CD4-positive, alpha-beta T cell treated with Interleukin-2 at 100 ng/mL for 4 hours (primary cell): Measurements from ENCODE around the gene LILRA2.
"Not testable (repeated sequence)": the region's sequence is repeated elsewhere in the genome, so short reads cannot be mapped to it uniquely, and the experiment has no call there.

Experiments used
- DNase-seq: peaks from one replicate; pipeline ENCODE4 v3.0.0-alpha.2; 2020; ENCODE audit warnings: low spot score

LILRA2 gene

DNA sequence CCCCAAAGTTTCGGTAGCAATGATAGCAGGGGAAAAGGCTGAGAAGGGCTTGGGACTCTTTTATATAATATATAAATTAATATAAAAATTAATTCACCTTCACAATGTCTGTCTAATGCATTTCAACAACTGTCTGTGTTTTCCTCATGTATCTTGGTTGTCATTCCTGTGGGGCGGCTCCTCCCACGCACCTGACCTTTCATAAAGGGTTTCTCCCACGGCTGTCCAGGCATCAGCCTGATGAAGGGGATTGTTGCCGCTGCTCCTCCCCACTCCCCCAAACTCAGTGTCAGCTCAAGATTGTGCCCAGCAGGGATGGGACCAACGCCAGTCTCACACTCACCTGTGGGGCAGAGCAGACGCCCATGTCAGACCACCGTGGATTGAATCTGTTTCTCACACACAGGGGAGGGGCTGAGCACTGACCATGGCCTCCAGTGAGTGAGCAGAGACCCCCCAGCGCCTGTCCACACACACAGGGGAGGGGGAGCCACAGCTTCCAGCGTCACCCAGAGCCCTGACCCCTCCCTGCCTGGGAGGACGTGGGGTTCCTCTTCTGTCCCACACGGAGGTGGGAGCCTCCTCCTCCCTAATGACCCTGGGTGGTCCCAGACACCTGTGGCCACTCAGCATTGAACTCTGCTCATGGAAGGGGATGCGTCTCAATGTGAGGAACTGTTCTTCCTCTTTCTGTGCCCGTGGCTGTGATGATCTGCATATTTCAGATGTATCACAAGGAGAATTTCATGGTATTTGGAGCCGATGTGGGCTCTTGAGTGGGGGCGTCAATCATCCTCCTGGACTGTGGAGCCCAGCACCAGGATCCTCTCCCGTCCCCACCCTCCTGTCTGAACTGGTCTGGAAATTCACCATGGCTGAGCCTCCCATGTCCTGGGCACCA is 1.6 kb upstream of the LILRA2 start:
- not testable (repeated sequence) for DNase-seq

DNA sequence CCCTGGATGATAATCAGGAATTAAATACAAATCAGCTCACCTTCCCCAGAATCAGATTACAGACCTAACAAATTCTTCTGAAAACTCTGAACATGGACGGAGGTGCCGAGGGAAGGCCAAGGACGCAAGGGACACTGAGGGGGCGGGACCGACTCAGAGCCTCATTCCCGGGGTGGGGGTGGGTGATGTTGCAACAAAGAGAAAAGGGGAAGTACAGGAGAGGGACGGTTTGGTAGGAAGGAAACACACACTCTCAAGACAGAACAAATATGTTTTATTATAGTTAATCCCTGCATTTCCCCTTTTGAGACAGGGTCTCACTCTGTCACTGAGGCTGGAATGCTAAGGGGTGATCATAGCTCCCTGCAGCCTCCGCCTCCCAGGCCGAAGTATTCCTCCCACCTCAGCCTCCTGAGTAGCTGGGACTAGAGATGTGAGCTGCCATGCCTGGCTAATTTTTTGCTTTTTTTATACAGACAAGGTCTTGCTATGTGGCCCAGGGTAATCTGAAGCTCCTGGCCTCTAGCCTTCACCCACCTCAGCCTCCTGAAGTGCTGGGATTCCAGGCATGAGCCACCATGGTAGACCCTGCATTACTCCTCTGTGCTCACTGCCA is 786 bp upstream of the LILRA2 start:
- DNase-seq: no peak

DNA sequence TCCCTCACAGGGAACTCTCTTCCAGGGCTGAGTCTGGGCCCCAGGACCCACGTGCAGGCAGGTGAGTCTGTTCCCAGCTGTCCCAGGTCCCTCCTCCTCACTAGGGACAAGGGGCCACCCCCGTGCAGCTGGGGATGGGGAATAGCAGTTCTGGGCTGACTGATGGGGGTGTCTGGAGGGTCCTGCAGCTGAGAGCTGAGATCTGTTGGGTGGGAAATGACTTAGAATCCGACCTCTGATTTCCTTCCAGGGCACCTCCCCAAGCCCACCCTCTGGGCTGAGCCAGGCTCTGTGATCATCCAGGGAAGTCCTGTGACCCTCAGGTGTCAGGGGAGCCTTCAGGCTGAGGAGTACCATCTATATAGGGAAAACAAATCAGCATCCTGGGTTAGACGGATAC is 461 bp downstream of the LILRA2 start:
- DNase-seq: no peak

DNA sequence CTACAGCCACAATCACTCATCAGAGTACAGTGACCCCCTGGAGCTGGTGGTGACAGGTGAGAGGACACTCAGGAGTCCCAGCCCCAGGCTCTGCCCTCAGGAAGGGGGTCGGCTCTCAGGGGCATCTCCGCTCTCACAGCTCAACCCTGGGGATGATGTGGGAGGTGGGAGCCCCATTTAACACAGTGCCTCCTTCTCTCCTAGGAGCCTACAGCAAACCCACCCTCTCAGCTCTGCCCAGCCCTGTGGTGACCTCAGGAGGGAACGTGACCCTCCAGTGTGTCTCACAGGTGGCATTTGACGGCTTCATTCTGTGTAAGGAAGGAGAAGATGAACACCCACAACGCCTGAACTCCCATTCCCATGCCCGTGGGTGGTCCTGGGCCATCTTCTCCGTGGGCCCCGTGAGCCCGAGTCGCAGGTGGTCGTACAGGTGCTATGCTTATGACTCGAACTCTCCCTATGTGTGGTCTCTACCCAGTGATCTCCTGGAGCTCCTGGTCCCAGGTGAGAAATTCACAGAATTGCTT is 1.0 kb downstream of the LILRA2 start:
- DNase-seq: no peak

DNA sequence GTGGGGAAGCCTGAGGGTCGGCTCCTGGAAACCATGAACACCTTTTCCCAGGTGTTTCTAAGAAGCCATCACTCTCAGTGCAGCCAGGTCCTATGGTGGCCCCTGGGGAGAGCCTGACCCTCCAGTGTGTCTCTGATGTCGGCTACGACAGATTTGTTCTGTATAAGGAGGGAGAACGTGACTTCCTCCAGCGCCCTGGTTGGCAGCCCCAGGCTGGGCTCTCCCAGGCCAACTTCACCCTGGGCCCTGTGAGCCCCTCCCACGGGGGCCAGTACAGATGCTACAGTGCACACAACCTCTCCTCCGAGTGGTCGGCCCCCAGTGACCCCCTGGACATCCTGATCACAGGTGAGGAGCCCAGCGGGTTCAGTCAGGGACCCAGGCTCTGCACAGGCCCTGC is 1.6 kb downstream of the LILRA2 start:
- not testable (repeated sequence) for DNase-seq

DNA sequence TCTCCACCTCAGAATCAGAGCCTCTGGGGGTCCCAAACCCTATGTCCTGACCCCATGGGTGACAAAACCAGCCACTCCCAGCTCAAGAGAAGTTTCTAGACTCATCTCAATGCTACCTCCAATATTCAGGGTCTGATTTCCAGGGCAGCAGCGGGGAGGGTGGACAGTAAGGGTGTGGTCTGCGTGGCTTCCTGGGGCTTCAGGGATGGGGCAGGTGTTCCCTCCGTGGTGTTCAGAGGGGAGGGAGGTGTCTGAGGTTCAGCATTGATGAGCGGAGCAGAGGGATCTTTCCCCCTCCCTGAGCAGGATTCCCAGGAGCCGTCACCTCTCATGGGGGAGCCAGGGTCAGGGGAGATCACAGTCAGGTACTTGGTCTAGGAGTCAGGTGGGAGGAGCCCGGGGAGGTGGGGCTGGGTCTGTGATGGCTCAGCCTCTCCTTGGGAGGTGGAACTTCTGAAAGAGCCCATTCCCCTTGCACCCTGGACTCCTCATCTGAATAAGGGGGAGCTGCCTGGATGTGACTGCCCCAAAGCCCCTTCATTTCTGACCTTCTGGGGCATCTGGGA is 2.9 kb downstream of the LILRA2 start:
- no peak for DNase-seq

DNA sequence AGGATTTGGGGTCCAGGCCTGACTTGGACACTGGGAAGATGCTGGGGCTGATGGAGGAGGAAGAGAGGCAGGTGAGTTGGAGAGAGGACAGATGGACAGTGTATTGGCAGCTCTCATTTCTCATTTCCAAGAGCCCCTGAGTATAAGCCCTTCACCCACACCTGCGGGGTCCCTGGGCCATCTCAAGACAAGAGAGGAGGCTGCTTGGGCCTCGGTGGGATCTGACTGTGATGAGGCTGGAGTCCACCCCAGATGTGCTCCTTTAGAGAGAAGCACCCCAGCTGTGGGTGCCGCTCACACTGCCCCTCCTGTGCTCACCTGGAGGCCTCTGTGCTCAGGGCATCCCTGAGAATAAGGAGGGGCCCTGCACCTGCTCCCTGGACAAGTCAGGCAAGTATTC is 3.7 kb downstream of the LILRA2 start:
- no peak for DNase-seq

DNA sequence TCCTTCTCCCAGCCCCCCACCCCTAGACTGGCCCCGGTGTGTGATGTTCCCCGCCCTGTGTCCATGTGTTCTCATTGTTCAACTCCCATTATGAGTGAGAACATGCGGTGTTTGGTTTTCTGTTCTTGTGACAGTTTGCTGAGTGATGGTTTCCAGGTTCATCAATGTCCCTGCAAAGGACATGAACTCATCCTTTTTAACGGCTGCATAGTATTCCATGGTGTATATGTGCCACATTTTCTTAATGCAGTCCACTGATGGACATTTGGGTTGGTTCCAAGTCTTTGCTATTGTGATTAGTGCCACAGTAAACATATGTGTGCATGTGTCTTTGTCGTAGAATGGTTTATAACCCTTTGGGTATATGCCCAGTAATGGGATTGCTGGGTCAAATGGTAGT is 4.7 kb downstream of the LILRA2 start:
- DNase-seq: not testable (repeated sequence)

DNA sequence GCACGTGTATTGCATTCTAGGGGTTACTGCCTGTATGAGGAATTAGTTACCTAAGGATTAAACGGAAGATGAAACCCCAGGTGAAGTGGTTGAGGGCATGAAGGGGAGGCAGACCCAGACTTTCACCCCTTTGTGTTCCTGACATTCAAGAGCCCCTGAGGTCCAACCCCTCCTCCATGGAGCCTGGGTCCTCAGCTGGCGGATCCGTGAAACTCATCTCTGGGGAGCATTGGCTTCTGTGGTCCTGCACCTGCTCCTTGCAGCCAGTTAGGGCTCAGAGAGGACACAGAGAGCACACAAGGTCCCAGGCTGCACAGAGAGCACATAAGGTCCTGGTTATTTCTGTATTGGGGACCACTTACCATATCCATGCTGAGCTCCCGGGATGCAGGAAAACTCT is 12.8 kb downstream of the LILRA2 start:
- no peak for DNase-seq

DNA sequence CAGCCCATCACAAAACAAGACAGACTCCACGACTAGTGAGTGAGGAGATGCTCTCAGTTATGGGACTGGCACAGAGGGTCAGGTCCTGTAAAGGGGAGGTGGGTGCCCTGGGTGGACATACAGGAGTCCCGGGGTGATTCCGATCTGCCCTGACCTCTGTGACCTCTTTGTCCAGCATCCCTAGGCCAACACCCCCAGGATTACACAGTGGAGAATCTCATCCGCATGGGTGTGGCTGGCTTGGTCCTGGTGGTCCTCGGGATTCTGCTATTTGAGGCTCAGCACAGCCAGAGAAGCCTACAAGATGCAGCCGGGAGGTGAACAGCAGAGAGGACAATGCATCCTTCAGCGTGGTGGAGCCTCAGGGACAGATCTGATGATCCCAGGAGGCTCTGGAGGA is 13.4 kb downstream of the LILRA2 start:
- DNase-seq: no peak

DNA sequence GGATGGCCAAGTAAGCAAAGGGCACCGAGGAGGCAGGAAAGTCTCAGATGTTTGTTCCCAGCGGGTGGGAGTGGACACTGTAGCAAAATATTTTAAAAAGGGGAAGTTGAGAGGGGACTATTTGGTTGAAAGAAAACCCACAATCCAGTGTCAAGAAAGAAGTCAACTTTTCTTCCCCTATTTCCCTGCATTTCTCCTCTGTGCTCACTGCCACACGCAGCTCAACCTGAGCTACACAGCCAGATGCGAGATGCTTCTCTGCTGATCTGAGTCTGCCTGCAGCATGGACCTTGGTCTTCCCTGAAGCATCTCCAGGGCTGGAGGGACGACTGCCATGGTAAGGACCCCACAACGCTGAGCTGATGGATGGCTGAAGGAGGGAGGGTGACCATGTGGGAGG is 19.9 kb downstream of the LILRA2 start, which contains the start of gene LILRA1:
TSS of gene LILRA1 (plus strand) at position 188 of the 400 bp plus-strand sequence. CDS start 613 bp downstream, outside the sequence.
- DNase-seq: not testable (repeated sequence)

DNA sequence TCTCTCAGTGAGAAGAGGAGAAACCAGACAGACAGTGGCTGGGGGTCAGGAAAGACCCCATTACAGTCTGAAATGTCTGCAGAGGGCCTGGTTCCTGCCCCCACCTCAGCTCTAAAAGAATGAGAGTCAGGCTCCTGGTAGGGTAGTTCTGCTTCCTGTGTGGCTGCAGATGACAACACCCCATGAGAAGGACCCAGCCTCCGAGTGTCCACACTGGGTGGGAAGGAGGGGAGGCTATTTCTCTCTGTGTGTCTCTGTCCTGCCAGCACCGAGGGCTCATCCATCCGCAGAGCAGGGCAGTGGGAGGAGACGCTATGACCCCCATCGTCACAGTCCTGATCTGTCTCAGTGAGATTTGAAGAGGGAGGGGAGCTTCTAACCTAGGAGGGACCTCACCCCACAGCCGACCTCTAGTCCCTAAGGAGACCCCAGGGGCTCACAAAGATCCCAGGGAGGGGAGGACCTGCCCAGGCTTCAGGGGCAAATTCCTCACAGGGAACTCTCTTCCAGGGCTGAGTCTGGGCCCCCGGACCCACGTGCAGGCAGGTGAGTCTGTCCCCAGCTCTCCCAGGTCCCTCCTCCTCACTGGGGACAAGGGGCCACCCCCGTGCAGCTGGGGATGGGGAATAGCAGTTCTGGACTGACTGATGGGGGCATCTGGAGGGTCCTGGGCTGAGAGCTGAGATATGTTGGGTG is 20.5 kb downstream of the LILRA2 start:
- DNase-seq: not testable (repeated sequence)

DNA sequence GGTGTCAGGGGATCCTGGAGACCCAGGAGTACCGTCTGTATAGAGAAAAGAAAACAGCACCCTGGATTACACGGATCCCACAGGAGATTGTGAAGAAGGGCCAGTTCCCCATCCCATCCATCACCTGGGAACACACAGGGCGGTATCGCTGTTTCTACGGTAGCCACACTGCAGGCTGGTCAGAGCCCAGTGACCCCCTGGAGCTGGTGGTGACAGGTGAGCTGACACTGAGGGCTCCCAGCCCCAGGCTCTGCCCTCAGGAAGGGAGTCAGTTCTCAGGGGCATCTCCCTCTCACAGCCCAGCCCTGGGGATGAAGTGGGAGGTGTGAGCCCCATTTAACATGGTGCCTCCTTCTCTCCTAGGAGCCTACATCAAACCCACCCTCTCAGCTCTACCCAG is 21.1 kb downstream of the LILRA2 start:
- DNase-seq: no peak

DNA sequence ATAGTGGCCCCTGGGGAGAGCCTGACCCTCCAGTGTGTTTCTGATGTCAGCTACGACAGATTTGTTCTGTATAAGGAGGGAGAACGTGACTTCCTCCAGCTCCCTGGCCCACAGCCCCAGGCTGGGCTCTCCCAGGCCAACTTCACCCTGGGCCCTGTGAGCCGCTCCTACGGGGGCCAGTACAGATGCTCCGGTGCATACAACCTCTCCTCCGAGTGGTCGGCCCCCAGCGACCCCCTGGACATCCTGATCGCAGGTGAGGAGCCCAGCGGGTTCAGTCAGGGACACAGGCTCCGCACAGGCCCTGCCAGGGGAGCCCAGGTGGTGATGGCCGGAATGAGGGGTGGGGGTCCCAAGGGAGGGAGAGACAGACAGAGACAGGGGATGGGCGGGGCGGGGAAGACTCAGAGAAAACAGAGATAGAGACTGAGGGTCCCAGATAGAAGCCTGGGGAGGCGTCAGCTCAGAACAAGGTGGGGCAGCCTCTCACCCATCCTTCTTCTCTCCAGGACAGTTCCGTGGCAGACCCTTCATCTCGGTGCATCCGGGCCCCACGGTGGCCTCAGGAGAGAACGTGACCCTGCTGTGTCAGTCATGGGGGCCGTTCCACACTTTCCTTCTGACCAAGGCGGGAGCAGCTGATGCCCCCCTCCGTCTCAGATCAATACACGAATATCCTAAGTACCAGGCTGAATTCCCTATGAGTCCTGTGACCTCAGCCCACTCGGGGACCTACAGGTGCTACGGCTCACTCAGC is 22.3 kb downstream of the LILRA2 start:
- DNase-seq: not testable (repeated sequence)

DNA sequence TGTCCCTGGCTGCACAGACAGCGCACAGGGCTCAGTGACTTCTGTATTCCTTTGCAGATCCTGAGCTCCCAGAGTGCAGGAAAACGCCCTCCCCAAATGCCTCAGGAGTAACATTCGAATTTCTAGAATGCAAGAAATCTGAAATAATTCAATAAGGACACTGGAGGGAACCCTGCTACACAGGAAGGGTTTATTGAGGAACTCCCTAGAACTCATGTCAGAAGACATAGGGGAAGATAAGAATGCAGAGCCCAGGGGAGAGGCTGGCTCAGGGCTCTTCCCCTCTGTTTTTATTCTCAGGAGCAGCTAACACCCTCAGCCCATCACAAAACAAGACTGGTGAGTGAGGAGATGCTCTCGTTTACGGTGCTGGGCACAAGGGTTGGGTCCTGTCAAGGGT is 26.6 kb downstream of the LILRA2 start:
- DNase-seq: no peak

DNA sequence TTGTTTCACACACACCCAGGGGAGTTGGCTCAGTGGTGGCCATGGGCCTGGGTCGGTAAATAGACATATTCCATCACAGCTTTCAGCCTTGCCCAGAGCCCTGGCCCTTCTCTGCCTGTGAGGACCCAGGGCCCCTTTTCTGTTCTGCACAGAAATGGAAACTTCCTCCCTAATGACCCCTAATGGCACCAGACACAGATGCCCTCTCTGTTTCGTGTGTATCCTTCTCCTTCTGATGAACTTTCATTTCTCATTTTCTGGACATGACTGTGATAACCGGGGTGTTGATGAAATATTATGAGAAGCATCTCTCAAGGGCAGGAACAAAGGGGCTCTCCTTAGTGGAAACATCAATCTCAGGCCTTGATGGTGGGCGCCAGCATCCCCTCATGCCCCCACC is 32.6 kb downstream of the LILRA2 start:
- no peak for DNase-seq

DNA sequence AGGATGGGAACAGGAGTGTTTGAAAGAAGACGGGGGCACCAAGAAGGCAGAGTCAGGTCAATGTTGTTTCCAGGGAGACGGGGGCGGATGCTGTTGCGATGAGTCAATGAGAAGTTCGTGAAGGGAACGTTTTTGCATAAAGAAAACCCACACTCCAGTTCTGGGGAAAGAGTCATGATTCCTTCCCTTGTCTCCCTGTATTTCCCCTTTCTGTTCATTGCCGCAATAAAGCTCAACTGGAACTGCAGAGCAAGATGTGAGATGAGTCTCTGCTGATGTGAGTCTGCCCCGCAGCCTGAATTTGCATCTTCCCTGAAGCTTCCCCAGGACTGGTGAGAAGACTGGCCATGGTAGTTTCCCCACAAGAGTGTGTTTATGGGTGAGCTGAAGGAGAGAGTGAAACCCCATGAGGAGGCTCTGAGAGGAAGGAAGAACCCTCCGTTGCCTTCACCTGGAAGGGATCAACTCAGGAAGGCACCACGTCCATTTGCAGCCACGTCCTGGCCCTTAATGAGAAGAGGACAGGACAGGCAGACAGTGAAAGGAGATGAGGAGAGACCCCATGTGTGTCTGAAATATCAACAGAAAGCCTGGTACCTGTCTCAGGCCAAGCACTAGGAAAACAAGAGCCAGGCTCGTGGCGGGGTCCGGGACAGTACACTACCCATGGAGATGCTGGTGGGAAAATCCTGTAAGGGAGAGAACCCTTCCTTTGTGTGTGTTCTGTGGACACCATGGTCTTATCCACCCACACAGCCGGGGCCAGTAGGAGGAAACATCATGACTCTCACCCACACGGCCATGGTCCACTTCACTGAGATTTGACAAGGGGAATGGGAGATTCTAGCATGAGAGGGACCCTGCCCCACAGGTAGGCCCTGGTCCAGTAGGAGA is 33.5 kb downstream of the LILRA2 start:
- no peak for DNase-seq

DNA sequence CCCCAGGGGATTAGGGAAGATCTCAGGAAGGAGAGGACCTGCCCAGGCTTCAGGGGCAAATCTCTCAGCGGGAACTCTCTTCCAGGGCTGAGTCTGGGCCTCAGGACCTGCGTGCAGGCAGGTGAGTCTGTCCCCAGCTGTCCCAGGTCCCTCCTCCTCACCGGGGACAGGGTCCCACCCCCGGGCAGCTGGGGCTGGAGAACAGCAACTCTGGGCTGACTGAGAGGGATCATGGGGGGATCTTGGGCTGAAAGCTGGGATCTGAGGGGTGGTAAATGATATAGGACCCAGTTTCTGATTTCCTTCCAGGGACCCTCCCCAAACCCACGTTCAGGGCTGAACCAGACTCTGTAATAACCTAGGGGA is 34.2 kb downstream of the LILRA2 start:
- DNase-seq: no peak

DNA sequence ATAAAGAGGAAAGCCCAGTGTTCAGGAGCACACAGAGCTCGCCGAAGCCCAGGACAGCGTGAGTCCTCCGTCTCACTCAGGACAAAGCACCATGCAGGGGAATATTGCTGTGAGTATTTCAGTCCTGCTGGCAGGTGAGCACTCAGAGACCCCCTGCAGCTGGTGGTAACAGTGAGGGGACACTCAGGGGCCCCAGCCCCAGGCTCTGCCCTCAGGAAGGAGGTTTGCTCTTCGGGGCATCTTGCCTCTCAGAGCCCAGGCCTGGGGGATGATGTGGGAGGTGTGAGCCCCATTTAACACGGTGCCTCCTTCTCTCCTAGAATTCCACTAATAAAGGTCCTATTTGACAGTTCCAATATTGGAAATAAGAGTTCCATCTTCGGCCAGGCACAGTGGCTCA is 34.6 kb downstream of the LILRA2 start:
- DNase-seq: no peak

DNA sequence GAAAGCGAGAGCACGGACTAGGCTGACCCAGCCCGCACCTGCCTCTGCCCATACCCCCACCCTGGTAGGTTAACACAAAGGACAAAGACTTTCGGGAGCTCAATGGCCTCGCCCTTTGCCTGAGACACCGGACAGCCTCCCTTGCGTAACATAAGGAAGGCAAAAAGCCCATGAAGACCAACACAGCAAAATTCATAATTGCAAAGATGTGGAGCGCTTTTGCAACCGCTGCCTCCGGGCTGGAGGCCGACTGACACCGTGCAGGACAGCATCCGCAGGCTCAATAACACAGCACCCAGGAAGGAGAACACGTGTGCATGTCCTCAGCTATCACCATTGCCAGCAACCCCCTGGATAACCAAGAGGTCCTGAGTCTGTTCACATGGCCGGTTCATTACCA is 35.2 kb downstream of the LILRA2 start:
- DNase-seq: no peak
